A549 (cell line): ENCODE measurements around the gene SCYGR2. TPM values are rescaled to one million over a fixed set of nuclear protein-coding genes. Genes with fewer than 3 reads are reported as not detected.

Source experiments
- ATAC-seq, 2 experiments: fragments of 200-7000 bp in 1 of 2; fragments of >200 bp in 1 of 2; cut with Nextera tagmentation in 1 of 2; cut with Tn5 transposase in 1 of 2; 3 replicates each; pipeline versions ENCODE4 v1.8.0 to v1.9.1; 2018 to 2020; ENCODE audit warnings: mild to moderate bottlenecking in 1 of 2, moderate library complexity in 1 of 2
- CTCF ChIA-PET: fragments of 300-600 bp; sonication (Branson Sonifier 250); formaldehyde crosslinking; extraction: SDS; loops from one replicate; lab custom pipeline; 2021; ENCODE audit warnings: antibody characterized with exemption, inconsistent platforms; lab: Yijun Ruan, JAX
- POLR2A ChIA-PET: fragments of 350-600 bp; formaldehyde crosslinking; extraction: SDS; loops from one replicate; lab custom pipeline; 2021; ENCODE audit warnings: antibody characterized with exemption, inconsistent platforms; lab: Yijun Ruan, JAX
- DNase-seq, 2 experiments: peaks; one replicate each; pipeline versions ENCODE4 v3.0.0 to v3.0.0-alpha.2; 2011 to 2016; ENCODE audit warnings: low read depth in 1 of 2, low spot score in 1 of 2
- FAIRE-seq: peaks from 2 replicates; lab custom pipeline; 2011; peaks lifted over from hg19 to GRCh38; lab: Jason Lieb, UNC
- H3K27ac ChIP-seq, 2 experiments: fragments of >200 bp; sonication (Bioruptor Twin); formaldehyde crosslinking; 3 replicates each; pipeline ENCODE4 v1.5.1; 2016 to 2017
- H3K4me1 ChIP-seq: fragments of >200 bp; sonication (Bioruptor Twin); formaldehyde crosslinking; 3 replicates; pipeline ENCODE4 v1.6.1; 2016
- H3K4me2 ChIP-seq: fragments of >200 bp; sonication (Bioruptor Twin); formaldehyde crosslinking; 3 replicates; pipeline ENCODE4 v1.6.1; 2016
- H3K4me3 ChIP-seq: fragments of >200 bp; sonication (Bioruptor Twin); formaldehyde crosslinking; 3 replicates; pipeline ENCODE4 v1.5.1; 2016
- H3K9me3 ChIP-seq: fragments of >200 bp; sonication (Bioruptor Twin); formaldehyde crosslinking; 3 replicates; pipeline ENCODE4 v1.6.1; 2016
- CBX2 ChIP-seq: fragments of 200-600 bp; sonication (generic); IDR thresholded peaks from 2 replicates; pipeline ENCODE4 v1.6.1; 2016; ENCODE audit warnings: low read depth, mild to moderate bottlenecking, borderline replicate concordance
- CEBPB ChIP-seq, 2 experiments: fragments of >200 bp in 1 of 2; sonication (Bioruptor Twin) in 1 of 2; formaldehyde crosslinking in 1 of 2; IDR thresholded peaks; 2 replicates each; pipeline ENCODE4 v1.6.1; 2012 to 2016
- EHF ChIP-seq: fragments of 250-450 bp; sonication (Bioruptor Pico); IDR thresholded peaks from 2 replicates; pipeline ENCODE4 v1.5.0; 2020; ENCODE audit warnings: mild to moderate bottlenecking
- EHMT2 ChIP-seq: fragments of 200-600 bp; sonication (generic); IDR thresholded peaks from 2 replicates; pipeline ENCODE4 v1.6.1; 2016; ENCODE audit warnings: antibody characterized with exemption, low read depth, mild to moderate bottlenecking, moderate library complexity
- EP300 ChIP-seq, 2 experiments: fragments of >200 bp; sonication (Bioruptor Twin); formaldehyde crosslinking; IDR thresholded peaks; 2 replicates in 1 of 2; 3 replicates in 1 of 2; pipeline ENCODE4 v1.6.1; 2016 to 2017
- FOXS1 ChIP-seq: fragments of 250-450 bp; sonication (Bioruptor Pico); IDR thresholded peaks from 2 replicates; pipeline ENCODE4 v1.5.0; 2020; ENCODE audit warnings: mild to moderate bottlenecking, moderate library complexity
- GATA3 ChIP-seq: IDR thresholded peaks from 2 replicates; pipeline ENCODE4 v1.6.1; 2012; ENCODE audit warnings: borderline replicate concordance
- HOXA7 ChIP-seq: fragments of 250-450 bp; sonication (Bioruptor Pico); IDR thresholded peaks from 2 replicates; pipeline ENCODE4 v1.5.0; 2020; ENCODE audit warnings: mild to moderate bottlenecking, moderate library complexity
- HOXB5 ChIP-seq: fragments of 250-450 bp; sonication (Bioruptor Pico); IDR thresholded peaks from 2 replicates; pipeline ENCODE4 v1.5.0; 2020; ENCODE audit warnings: mild to moderate bottlenecking, moderate library complexity
- MAFK ChIP-seq: fragments of 450-650 bp; IDR thresholded peaks from 2 replicates; pipeline ENCODE4 v1.6.1; 2014; ENCODE audit not compliant: partially characterized antibody
- NFE2L2 ChIP-seq: fragments of 150-350 bp; conservative IDR thresholded peaks from 2 replicates; pipeline ENCODE4 v1.6.1; 2014; ENCODE audit warnings: low read length
- NR3C1 ChIP-seq: fragments of >200 bp; sonication (Bioruptor Twin); formaldehyde crosslinking; IDR thresholded peaks from 3 replicates; pipeline ENCODE4 v1.6.1; 2017
- PBX3 ChIP-seq: IDR thresholded peaks from 2 replicates; pipeline ENCODE4 v1.6.1; 2012
- POLR2A ChIP-seq: IDR thresholded peaks from 2 replicates; pipeline ENCODE4 v1.6.1; 2012; ENCODE audit warnings: mild to moderate bottlenecking, low read length
- POLR2AphosphoS2 ChIP-seq: conservative IDR thresholded peaks from 2 replicates; pipeline ENCODE4 v1.6.1; 2012; ENCODE audit warnings: low read length, improper control_type of control experiment, inconsistent platforms
- REST ChIP-seq: fragments of 200-600 bp; sonication (generic); IDR thresholded peaks from 2 replicates; pipeline ENCODE4 v1.6.1; 2016; ENCODE audit warnings: antibody characterized with exemption, mild to moderate bottlenecking, moderate library complexity
- RFX5 ChIP-seq: fragments of 450-650 bp; IDR thresholded peaks from 2 replicates; pipeline ENCODE4 v1.7.1; 2014; ENCODE audit warnings: antibody characterized with exemption, mild to moderate bottlenecking, moderate library complexity
- SMC3 ChIP-seq: fragments of >200 bp; sonication (Bioruptor Twin); formaldehyde crosslinking; IDR thresholded peaks from 3 replicates; pipeline ENCODE4 v1.6.1; 2018; ENCODE audit warnings: inconsistent platforms
- SREBF2 ChIP-seq: fragments of 450-650 bp; IDR thresholded peaks from 2 replicates; pipeline ENCODE4 v1.6.1; 2014; ENCODE audit warnings: mild to moderate bottlenecking, moderate library complexity
- ZFP36 ChIP-seq: fragments of 450-650 bp; IDR thresholded peaks from 2 replicates; pipeline ENCODE4 v1.6.1; 2014; ENCODE audit warnings: borderline replicate concordance; ENCODE audit not compliant: partially characterized antibody
- WGBS: methylation state at CpG from one replicate; pipeline ENCODE4 v1.1.6; 2017; ENCODE audit errors: missing lambda C conversion rate; 5-methylcytosine and 5-hydroxymethylcytosine counted together
- polyA plus RNA-seq, 4 experiments: library from polyadenylated mRNA; depleted of rRNA in 3 of 4; stranded (reverse); fragments of >200 nt; fragmentation: RNase III in 1 of 4; extraction: RNeasy Plus Mini Kit Qiagen cat#74134 plus additional on column Dnase treatment in 1 of 4; gene quantifications; 2 replicates in 3 of 4; 3 replicates in 1 of 4; pipeline ENCODE4 v1.2.3, GENCODE V29; 2011 to 2017
- TF ChIP-seq, protein P1 (sequence below): IDR thresholded peaks from 2 replicates; pipeline ENCODE4 v1.6.1; 2012
- TF ChIP-seq, protein P2 (sequence below): fragments of 150-350 bp; IDR thresholded peaks from 2 replicates; pipeline ENCODE4 v1.6.1; 2014; ENCODE audit warnings: low read depth, mild to moderate bottlenecking, low read length
- TF ChIP-seq, protein P3 (sequence below): fragments of >200 bp; sonication (Bioruptor Twin); formaldehyde crosslinking; IDR thresholded peaks from 3 replicates; pipeline ENCODE4 v1.5.1; 2016

Gene SCYGR2
- polyA plus RNA-seq, 2 of the 4 experiments (the other 2 are of a cell fraction): not detected

DNA sequence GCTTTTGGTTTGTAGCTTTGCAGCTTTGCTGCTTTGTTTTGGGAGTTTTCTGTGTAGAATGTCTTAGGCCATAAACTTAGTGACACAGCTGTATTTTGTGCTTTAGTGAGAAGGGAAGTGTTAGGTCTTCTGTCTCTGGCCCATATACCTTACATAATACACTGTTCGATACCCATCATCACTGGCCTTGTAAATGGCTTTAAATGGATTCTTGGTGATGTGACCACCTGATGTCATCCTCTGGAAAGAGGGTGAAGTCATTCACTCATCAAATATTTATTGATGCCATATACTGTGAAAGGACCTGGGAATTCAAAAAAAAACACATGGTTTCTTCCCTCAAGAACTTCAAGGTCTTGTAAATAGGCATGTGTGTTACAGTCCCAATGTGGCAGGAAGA is 18.9 kb upstream of the SCYGR2 start:
- Histone ChIP-seq H3K4me2 (no peak overlapping the region), H3K27ac (no peak overlapping the region), H3K9me3 (peaks cover 15% of the 10 kb centered on the region), H3K4me3 (no peak overlapping the region), H3K4me1 (peaks cover 14% of the 10 kb centered on the region)
- CTCF ChIA-PET: interaction anchor here (0.9 kb wide), 1 partner anchor 13 kb away, joined by 4 read pairs; no protein-coding TSS in a partner anchor
- TF ChIP-seq NFE2L2 (no peak), EP300 (IDR thresholded peaks at IDR 0.05) (no peak), ZFP36 (no peak), EHMT2 (no peak), RFX5 (no peak), POLR2AphosphoS2 (no peak), CEBPB (IDR thresholded peaks at IDR 0.05) (no peak), REST (no peak)
- TF ChIP-seq, protein P1, sequence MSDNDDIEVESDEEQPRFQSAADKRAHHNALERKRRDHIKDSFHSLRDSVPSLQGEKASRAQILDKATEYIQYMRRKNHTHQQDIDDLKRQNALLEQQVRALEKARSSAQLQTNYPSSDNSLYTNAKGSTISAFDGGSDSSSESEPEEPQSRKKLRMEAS: no peak
- TF ChIP-seq, protein P2, sequence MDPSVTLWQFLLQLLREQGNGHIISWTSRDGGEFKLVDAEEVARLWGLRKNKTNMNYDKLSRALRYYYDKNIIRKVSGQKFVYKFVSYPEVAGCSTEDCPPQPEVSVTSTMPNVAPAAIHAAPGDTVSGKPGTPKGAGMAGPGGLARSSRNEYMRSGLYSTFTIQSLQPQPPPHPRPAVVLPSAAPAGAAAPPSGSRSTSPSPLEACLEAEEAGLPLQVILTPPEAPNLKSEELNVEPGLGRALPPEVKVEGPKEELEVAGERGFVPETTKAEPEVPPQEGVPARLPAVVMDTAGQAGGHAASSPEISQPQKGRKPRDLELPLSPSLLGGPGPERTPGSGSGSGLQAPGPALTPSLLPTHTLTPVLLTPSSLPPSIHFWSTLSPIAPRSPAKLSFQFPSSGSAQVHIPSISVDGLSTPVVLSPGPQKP: no peak
- ATAC-seq: no peak
- no peak for DNase-seq
- WGBS: 76% methylated on average over 1 of the region's 1 CpG
- no peak for FAIRE-seq
- POLR2A ChIA-PET: no interaction called here

DNA sequence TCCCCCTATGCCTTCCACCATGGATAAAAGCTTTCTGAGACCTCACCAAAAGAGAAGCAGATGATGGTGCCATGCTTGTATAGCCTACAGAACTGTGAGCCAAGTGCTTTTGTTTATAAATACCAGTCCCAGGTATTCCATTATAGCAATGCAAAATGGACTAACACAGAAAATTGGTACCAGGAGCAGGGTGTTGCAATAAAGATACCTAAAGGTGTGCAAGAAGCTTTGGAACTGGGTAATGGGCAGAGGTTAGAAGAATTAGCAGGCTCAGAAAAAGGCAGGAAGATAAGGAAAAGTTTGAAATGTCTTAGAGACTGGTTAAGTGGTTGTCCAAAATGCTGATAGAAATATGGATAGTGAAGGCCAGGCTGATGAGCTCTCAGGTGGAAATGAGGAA is 16.3 kb upstream of the SCYGR2 start:
- Histone ChIP-seq H3K9me3 (peaks cover 15% of the 10 kb centered on the region), H3K27ac (no peak overlapping the region), H3K4me1 (peaks cover 10% of the 10 kb centered on the region), H3K4me2 (no peak overlapping the region), H3K4me3 (no peak overlapping the region)
- ATAC-seq (no peak), DNase-seq (no peak), FAIRE-seq (no peak)
- ChIA-PET CTCF (interaction anchor here (0.7 to 1.6 kb wide), 3 partner anchors 11 to 184 kb away, joined by 3 to 7 read pairs (median 4); no protein-coding TSS in a partner anchor), POLR2A (no interaction called here)
- TF ChIP-seq RFX5: no peak
- no peak for TF ChIP-seq CBX2
- no peak for TF ChIP-seq POLR2A
- no peak for TF ChIP-seq EHF (CRISPR knock-in tag)
- TF ChIP-seq FOXS1 (CRISPR knock-in tag): no peak
- TF ChIP-seq, protein P3, sequence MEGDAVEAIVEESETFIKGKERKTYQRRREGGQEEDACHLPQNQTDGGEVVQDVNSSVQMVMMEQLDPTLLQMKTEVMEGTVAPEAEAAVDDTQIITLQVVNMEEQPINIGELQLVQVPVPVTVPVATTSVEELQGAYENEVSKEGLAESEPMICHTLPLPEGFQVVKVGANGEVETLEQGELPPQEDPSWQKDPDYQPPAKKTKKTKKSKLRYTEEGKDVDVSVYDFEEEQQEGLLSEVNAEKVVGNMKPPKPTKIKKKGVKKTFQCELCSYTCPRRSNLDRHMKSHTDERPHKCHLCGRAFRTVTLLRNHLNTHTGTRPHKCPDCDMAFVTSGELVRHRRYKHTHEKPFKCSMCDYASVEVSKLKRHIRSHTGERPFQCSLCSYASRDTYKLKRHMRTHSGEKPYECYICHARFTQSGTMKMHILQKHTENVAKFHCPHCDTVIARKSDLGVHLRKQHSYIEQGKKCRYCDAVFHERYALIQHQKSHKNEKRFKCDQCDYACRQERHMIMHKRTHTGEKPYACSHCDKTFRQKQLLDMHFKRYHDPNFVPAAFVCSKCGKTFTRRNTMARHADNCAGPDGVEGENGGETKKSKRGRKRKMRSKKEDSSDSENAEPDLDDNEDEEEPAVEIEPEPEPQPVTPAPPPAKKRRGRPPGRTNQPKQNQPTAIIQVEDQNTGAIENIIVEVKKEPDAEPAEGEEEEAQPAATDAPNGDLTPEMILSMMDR: no peak
- no peak for TF ChIP-seq SMC3
- no peak for TF ChIP-seq GATA3
- no peak for TF ChIP-seq HOXB5 (CRISPR knock-in tag)
- no peak for TF ChIP-seq SREBF2
- TF ChIP-seq MAFK: no peak
- TF ChIP-seq NR3C1: no peak
- no peak for TF ChIP-seq HOXA7 (CRISPR knock-in tag)
- TF ChIP-seq PBX3: no peak
